ENCODE measurements around the gene TRIM16.
"Not testable (repeated sequence)": the region's sequence is repeated elsewhere in the genome, so short reads cannot be mapped to it uniquely, and the experiment has no call there.

TRIM16 gene

DNA sequence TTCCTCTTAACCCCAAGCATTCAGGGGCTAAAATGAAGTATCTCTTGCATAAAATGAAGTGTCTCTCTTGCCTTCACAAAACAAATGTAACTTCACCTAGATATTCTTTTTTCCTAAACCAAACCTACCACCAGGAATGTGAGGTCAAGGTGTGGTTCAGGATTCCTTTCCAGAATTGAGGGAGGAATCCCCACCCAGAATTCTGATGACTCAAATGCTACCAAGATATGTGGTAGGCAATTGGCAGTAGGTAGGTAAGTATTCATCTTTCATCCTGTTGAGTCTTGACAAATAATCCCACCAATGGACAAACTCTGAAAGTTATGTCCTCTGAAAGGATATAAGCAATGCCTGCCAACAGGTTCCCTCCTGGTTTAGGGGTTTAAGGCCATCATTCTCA lies 26.2 kb downstream of the TRIM16 start:
- no peak for DNase-seq

- DNase-seq, result no peak
These were observed 29.1 kb downstream of the TRIM16 start for GRCh38 chr17:15654886-15655561.

GRCh38 chr17:15654401-15654800 lies 29.7 kb downstream of the TRIM16 start:
- not testable (repeated sequence) for DNase-seq

GRCh38 chr17:15652960-15653359 lies 31.2 kb downstream of the TRIM16 start:
- DNase-seq, result no peak

- peak; percentile 38 for DNase-seq
These were observed 32.5 kb downstream of the TRIM16 start for GRCh38 chr17:15651583-15652110.

- no peak for DNase-seq
These were observed 33.1 kb downstream of the TRIM16 start for GRCh38 chr17:15650741-15651582.

- DNase-seq, result no peak
These were observed 34.2 kb downstream of the TRIM16 start for GRCh38 chr17:15649861-15650421.

- DNase-seq, result no peak
These were observed 35.7 kb downstream of the TRIM16 start for GRCh38 chr17:15648386-15648785.

DNA sequence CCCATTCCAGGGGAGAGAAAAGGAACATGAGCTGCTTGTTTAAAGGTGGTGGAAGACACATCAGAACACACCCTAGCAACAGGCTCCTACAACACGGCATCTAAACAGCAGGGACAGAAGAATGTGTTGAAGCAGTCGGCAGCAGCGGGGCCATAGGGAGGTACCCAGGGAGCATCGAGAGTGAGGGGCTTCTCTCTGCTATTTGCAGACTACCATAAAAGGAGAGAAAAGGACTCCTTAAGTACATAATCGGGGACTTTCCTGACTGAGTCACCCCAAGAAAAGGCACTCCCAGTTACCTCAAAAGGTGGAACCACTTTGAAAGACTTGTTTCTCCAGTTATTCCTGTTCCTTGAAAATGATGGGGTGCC lies 38.2 kb downstream of the TRIM16 start:
- DNase-seq, result not testable (repeated sequence)

DNA sequence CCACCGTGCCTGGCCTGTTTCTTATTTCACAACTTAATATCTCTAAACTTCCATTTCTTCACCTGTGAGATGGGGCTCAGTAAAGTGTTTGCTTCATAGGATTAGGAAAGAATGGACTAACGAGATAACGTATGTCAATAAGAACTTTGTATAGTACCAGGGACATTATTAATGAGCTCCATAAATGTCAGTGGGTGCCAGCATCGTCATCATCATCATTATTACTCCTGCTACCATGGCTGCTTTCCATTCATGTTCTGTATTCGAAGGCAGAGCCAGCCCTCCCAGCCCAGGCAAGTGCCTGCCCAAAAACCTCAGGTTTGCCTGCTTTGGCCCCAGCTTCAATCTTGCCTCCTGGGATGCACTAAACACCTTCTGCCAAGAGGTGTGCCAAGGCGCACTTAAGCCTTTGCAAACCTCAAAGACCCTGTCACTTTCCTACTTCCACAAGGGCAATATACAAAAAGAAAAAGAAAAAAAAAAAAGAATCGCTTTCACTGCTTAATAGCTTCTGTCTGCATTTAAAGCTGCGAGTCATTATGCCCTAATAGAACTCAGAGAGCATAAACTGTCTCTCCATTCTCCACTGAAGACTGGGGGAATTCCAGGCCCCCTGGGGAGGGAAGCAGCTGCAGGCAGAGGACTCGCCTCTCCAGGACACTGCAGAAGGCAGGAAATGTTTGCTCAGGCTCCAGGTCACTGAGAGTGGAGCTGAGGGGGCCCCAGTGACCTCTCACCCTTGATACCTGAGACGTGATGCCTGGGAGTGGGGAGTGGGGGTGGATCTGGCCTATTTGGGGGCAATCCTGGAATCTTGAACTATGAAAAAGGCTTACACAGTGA lies 38.8 kb downstream of the TRIM16 start:
- DNase-seq, result not testable (repeated sequence)

- DNase-seq, result not testable (repeated sequence)
These were observed 41.4 kb downstream of the TRIM16 start for GRCh38 chr17:15642505-15643251.

- DNase-seq, result not testable (repeated sequence)
These were observed 42.1 kb downstream of the TRIM16 start for GRCh38 chr17:15642014-15642413.

DNA sequence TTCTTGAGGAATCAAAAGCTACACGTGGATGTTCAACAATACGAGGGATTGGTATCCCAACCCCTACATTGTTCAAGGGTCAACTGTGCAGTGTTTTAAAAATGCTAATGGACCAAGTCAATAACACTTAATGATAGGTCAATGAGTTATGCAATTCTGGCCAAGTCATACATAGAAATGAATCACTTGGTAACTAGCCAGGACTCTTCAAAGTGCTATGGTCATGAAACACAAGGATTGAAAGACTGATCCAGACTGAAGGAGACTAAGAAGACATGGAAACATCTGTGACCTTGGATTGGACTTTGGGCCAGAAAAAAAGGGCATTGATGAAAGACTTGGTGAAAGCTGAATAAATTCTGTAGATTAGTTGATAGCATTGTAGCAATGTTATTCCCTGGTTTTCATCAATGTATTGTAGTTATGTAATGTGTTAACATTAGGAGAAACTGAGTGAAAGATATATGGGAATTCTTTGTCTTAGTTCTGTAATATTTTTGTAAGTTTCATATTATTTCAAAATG lies 53.1 kb downstream of the TRIM16 start:
- DNase-seq, result not testable (repeated sequence)

DNA sequence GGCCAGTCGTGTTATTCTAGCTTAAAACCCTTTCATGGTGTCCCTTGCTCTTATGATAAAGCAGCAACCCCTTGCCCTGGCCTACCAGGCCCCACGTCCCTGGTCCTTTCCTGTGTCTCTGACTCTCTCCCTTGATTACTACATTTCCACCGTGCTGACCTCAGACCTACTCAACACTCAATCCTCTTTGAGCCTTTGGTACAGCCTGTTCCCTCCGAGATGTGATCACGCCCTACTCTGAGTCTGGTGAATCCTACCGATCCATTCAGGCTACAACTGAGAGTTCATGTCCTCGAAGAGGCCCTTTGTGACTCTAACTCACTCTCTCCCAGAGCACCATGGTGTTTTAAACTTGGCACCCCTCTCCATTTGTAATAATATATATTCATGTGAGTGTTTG lies 54.1 kb downstream of the TRIM16 start:
- not testable (repeated sequence) for DNase-seq

- DNase-seq, result not testable (repeated sequence)
These were observed 60.4 kb downstream of the TRIM16 start for GRCh38 chr17:15623661-15624209.

DNA sequence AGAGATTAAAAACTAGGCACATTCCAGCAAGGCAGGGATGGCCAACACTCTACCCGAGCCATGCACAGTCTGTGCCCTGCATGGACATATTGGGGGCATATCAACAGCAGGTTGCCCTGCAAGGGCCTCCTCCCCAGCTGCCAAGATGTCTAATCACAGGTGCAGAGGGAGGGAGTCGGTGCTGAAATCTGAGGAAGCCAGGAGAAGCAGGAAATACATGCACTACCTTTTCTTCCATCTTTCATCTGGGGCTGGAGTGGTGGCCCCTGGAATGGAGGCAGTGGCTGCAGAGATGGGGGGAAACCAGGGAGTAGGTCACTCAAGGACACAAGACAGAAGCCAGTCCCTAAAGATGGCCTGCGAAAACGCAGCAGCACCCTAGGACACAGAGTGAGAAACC lies 60.9 kb downstream of the TRIM16 start:
- DNase-seq, result not testable (repeated sequence)

- not testable (repeated sequence) for DNase-seq
These were observed 62.0 kb downstream of the TRIM16 start for GRCh38 chr17:15622124-15622523.

- DNase-seq, result not testable (repeated sequence)
These were observed 64.6 kb downstream of the TRIM16 start, which contains the start of gene FBXW10B for GRCh38 chr17:15619331-15620058. TSS of gene FBXW10B (minus strand) at chr17:15619704. CDS start at chr17:15619512, 192 bp downstream.

GRCh38 chr17:15616828-15617227 lies 67.3 kb downstream of the TRIM16 start:
- DNase-seq, result not testable (repeated sequence)

GRCh38 chr17:15615850-15616249 lies 68.3 kb downstream of the TRIM16 start:
- DNase-seq, result not testable (repeated sequence)
